WTC11 (cell line): ENCODE measurements around the gene KDM4C.

ENCODE experiments used
- ATF3 ChIP-seq: sonication (generic); formaldehyde crosslinking; conservative IDR thresholded peaks from 2 replicates; pipeline ENCODE4 v1.8.1; 2022; ENCODE audit warnings: mild to moderate bottlenecking, missing genetic modification reagents
- ATF6 ChIP-seq: sonication (generic); formaldehyde crosslinking; IDR thresholded peaks from 2 replicates; pipeline ENCODE4 v1.8.1; 2023; ENCODE audit warnings: mild to moderate bottlenecking, missing genetic modification reagents
- CBFB ChIP-seq: sonication (generic); formaldehyde crosslinking; IDR thresholded peaks from 2 replicates; pipeline ENCODE4 v1.8.1; 2022; ENCODE audit warnings: mild to moderate bottlenecking, low read depth, missing genetic modification reagents
- CREM ChIP-seq: sonication (generic); formaldehyde crosslinking; IDR thresholded peaks from 2 replicates; pipeline ENCODE4 v1.8.1; 2022; ENCODE audit warnings: mild to moderate bottlenecking, missing genetic modification reagents, moderate library complexity
- CTCF ChIP-seq: fragments of 200-600 bp; IDR thresholded peaks from 2 replicates; pipeline ENCODE4 v1.8.0; 2022; ENCODE audit warnings: antibody characterized with exemption
- ESRRA ChIP-seq: sonication (generic); formaldehyde crosslinking; IDR thresholded peaks from 2 replicates; pipeline ENCODE4 v1.8.1; 2022; ENCODE audit warnings: mild to moderate bottlenecking, missing genetic modification reagents, borderline replicate concordance
- ETV6 ChIP-seq: sonication (generic); formaldehyde crosslinking; IDR thresholded peaks from 2 replicates; pipeline ENCODE4 v1.8.1; 2022; ENCODE audit warnings: mild to moderate bottlenecking, missing genetic modification reagents
- FOXK1 ChIP-seq: sonication (generic); formaldehyde crosslinking; IDR thresholded peaks from 2 replicates; pipeline ENCODE4 v1.8.0; 2022; ENCODE audit warnings: mild to moderate bottlenecking, moderate library complexity, missing genetic modification reagents
- NR1H2 ChIP-seq: sonication (generic); formaldehyde crosslinking; IDR thresholded peaks from 2 replicates; pipeline ENCODE4 v1.9.0; 2021; ENCODE audit warnings: mild to moderate bottlenecking, moderate library complexity, missing genetic modification reagents
- OVOL2 ChIP-seq: fragments of 250-450 bp; sonication (Bioruptor Pico); IDR thresholded peaks from 2 replicates; pipeline ENCODE4 v1.9.0; 2021; ENCODE audit warnings: mild to moderate bottlenecking, borderline replicate concordance
- TCF7 ChIP-seq: sonication (generic); formaldehyde crosslinking; IDR thresholded peaks from 2 replicates; pipeline ENCODE4 v1.8.0; 2022; ENCODE audit warnings: mild to moderate bottlenecking, low read depth, missing genetic modification reagents, moderate library complexity
- TF ChIP-seq, protein P1 (sequence below): sonication (generic); formaldehyde crosslinking; IDR thresholded peaks from 2 replicates; pipeline ENCODE4 v1.8.1; 2022; ENCODE audit warnings: mild to moderate bottlenecking, missing genetic modification reagents, moderate library complexity, borderline replicate concordance
- TF ChIP-seq, protein P2 (sequence below): sonication (generic); formaldehyde crosslinking; IDR thresholded peaks from 2 replicates; pipeline ENCODE4 v1.8.0; 2022; ENCODE audit warnings: mild to moderate bottlenecking, missing genetic modification reagents
- TF ChIP-seq, protein P3 (sequence below): sonication (generic); formaldehyde crosslinking; IDR thresholded peaks from 2 replicates; pipeline ENCODE4 v1.8.1; 2022; ENCODE audit warnings: low read depth, missing genetic modification reagents, borderline replicate concordance

DNA sequence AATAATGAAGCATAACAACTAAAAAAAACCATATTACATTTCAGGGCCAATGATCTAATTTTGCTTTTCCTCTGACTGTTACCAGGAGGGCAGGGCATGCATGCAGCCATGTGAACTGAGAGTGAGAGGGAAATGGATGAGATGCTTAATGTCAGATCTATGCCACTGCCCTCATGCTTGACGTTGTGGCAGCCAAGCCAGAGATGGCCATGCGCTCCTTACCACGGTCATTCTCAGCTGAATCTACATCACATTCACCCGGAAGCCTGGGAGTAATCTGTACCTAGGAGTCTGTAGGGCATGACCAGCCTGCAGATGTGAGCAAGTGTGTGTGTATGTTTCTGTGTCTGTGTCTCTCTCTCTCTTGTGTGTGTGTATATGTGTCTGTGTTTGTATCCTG lies 183.7 kb downstream of the KDM4C start:
- TF ChIP-seq CTCF: no peak
- TF ChIP-seq ATF3 (CRISPR knock-in tag): no peak
- TF ChIP-seq FOXK1 (CRISPR knock-in tag): no peak
- no peak for TF ChIP-seq NR1H2 (CRISPR knock-in tag)
- no peak for TF ChIP-seq CBFB (CRISPR knock-in tag)
- TF ChIP-seq CREM (CRISPR knock-in tag): no peak
- TF ChIP-seq, protein P1, sequence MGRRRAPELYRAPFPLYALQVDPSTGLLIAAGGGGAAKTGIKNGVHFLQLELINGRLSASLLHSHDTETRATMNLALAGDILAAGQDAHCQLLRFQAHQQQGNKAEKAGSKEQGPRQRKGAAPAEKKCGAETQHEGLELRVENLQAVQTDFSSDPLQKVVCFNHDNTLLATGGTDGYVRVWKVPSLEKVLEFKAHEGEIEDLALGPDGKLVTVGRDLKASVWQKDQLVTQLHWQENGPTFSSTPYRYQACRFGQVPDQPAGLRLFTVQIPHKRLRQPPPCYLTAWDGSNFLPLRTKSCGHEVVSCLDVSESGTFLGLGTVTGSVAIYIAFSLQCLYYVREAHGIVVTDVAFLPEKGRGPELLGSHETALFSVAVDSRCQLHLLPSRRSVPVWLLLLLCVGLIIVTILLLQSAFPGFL: no peak
- TF ChIP-seq, protein P2, sequence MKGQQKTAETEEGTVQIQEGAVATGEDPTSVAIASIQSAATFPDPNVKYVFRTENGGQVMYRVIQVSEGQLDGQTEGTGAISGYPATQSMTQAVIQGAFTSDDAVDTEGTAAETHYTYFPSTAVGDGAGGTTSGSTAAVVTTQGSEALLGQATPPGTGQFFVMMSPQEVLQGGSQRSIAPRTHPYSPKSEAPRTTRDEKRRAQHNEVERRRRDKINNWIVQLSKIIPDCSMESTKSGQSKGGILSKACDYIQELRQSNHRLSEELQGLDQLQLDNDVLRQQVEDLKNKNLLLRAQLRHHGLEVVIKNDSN: no peak
- TF ChIP-seq TCF7 (CRISPR knock-in tag): no peak
- no peak for TF ChIP-seq OVOL2 (CRISPR knock-in tag)
- no peak for TF ChIP-seq ATF6 (CRISPR knock-in tag)
- no peak for TF ChIP-seq ESRRA
- TF ChIP-seq ETV6: no peak
- TF ChIP-seq, protein P3, sequence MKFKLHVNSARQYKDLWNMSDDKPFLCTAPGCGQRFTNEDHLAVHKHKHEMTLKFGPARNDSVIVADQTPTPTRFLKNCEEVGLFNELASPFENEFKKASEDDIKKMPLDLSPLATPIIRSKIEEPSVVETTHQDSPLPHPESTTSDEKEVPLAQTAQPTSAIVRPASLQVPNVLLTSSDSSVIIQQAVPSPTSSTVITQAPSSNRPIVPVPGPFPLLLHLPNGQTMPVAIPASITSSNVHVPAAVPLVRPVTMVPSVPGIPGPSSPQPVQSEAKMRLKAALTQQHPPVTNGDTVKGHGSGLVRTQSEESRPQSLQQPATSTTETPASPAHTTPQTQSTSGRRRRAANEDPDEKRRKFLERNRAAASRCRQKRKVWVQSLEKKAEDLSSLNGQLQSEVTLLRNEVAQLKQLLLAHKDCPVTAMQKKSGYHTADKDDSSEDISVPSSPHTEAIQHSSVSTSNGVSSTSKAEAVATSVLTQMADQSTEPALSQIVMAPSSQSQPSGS: no peak
